Activated B cell treated with CpG ODN at 0.5 μM for 24 hours (primary cell): ENCODE measurements around the gene TMEM140. TPM values are rescaled to one million over a fixed set of nuclear protein-coding genes. Genes with fewer than 3 reads are reported as not detected.

ENCODE experiments used
- ATAC-seq: fragments of 200-7000 bp; cut with Tn5 transposase; one replicate; pipeline ENCODE4 v1.10.0; 2021; ENCODE audit warnings: low read depth, mild to moderate bottlenecking, moderate library complexity
- CTCF ChIA-PET: fragments of 350-600 bp; sonication (Branson Sonifier 250); formaldehyde crosslinking; loops from one replicate; lab custom pipeline; 2021; ENCODE audit warnings: antibody characterized with exemption; lab: Charles Lee
- POLR2A ChIA-PET: fragments of 350-600 bp; sonication (Branson Sonifier 250); formaldehyde crosslinking; loops from one replicate; lab custom pipeline; 2021; ENCODE audit warnings: antibody characterized with exemption; lab: Charles Lee
- DNase-seq: peaks from one replicate; pipeline ENCODE4 v3.0.0; 2022
- H3K27ac Mint-ChIP-seq: one replicate; pipeline ENCODE4 v1.8.0; 2020; ENCODE audit warnings: mixed read lengths
- H3K27me3 Mint-ChIP-seq: one replicate; pipeline ENCODE4 v1.8.0; 2021; ENCODE audit warnings: mixed read lengths
- H3K36me3 Mint-ChIP-seq: one replicate; pipeline ENCODE4 v1.8.0; 2021; ENCODE audit warnings: low read depth, mixed read lengths
- H3K4me1 Mint-ChIP-seq: one replicate; pipeline ENCODE4 v1.8.0; 2021; ENCODE audit warnings: mixed read lengths
- H3K4me3 Mint-ChIP-seq: one replicate; pipeline ENCODE4 v1.8.0; 2020; ENCODE audit warnings: mild to moderate bottlenecking, mixed read lengths
- H3K9me3 Mint-ChIP-seq: one replicate; pipeline ENCODE4 v1.8.0; 2020; ENCODE audit warnings: mixed read lengths
- intact Hi-C: fragments of 100-400 bp; cut with micrococcal nuclease; formaldehyde crosslinking; loops from one replicate; pipeline ENCODE4 v1.15.1; 2024
- total RNA-seq: library from RNA; stranded (reverse); gene quantifications from 2 replicates; pipeline ENCODE4 v1.2.3, GENCODE V29; 2022
- TF ChIP-seq, protein P1 (sequence below): fragments of 200-600 bp; IDR thresholded peaks from one replicate; pipeline ENCODE4 v1.8.0; 2022; ENCODE audit warnings: antibody characterized with exemption, mild to moderate bottlenecking

TMEM140 gene
- total RNA-seq, 1 donor from 2014 or later, result 20.9 TPM

GRCh38 chr7:135160098-135160857, 12.4 kb downstream of the TMEM140 start:
- no peaks in the 10 kb centered on the region for H3K27me3 Mint-ChIP-seq
- CTCF ChIA-PET, result interaction anchor here (1.2 to 4.9 kb wide), 3 partner anchors 9 to 13 kb away, joined by 6 to 36 read pairs (median 11); partner anchors contain the start of genes CYREN and TMEM140
- peak; percentile 20 for ATAC-seq
- POLR2A ChIA-PET, result interaction anchor here (0.7 to 6.4 kb wide), 9 partner anchors 10 to 398 kb away, joined by 3 to 119 read pairs (median 7); partner anchors contain the start of genes AGBL3, CYREN and TMEM140
- intact Hi-C loops, result loop anchor here (5.0 kb wide), 1 partner anchor 703 kb away; the partner anchor contains the start of gene AKR1B1
- DNase-seq, result no peak
- peak overlapping the region; percentile 93 for H3K27ac Mint-ChIP-seq
- peak overlapping the region; percentile 65 for H3K4me3 Mint-ChIP-seq
- TF ChIP-seq, protein P1, sequence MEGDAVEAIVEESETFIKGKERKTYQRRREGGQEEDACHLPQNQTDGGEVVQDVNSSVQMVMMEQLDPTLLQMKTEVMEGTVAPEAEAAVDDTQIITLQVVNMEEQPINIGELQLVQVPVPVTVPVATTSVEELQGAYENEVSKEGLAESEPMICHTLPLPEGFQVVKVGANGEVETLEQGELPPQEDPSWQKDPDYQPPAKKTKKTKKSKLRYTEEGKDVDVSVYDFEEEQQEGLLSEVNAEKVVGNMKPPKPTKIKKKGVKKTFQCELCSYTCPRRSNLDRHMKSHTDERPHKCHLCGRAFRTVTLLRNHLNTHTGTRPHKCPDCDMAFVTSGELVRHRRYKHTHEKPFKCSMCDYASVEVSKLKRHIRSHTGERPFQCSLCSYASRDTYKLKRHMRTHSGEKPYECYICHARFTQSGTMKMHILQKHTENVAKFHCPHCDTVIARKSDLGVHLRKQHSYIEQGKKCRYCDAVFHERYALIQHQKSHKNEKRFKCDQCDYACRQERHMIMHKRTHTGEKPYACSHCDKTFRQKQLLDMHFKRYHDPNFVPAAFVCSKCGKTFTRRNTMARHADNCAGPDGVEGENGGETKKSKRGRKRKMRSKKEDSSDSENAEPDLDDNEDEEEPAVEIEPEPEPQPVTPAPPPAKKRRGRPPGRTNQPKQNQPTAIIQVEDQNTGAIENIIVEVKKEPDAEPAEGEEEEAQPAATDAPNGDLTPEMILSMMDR, result no peak
- peaks cover 50% of the 10 kb centered on the region for H3K4me1 Mint-ChIP-seq
- peaks cover 20% of the 10 kb centered on the region for H3K9me3 Mint-ChIP-seq
- H3K36me3 Mint-ChIP-seq, result peaks cover 76% of the 10 kb centered on the region

- H3K9me3 Mint-ChIP-seq, result peaks cover 16% of the 10 kb centered on the region
- POLR2A ChIA-PET, result interaction anchor here (1.0 to 6.4 kb wide), 10 partner anchors 9 to 817 kb away, joined by 3 to 119 read pairs (median 6); partner anchors contain the start of genes AGBL3, CYREN and TMEM140
- peaks cover 76% of the 10 kb centered on the region for H3K36me3 Mint-ChIP-seq
- TF ChIP-seq, protein P1, result no peak
- DNase-seq, result no peak
- peak; percentile 78 for ATAC-seq
- peak overlapping the region; percentile 93 for H3K27ac Mint-ChIP-seq
- H3K4me3 Mint-ChIP-seq, result peak overlapping the region; percentile 65
- intact Hi-C loops, result loop anchor here (1.0 to 5.0 kb wide), 3 partner anchors 9 to 704 kb away; partner anchors contain the start of genes AKR1B1, CYREN and TMEM140
- CTCF ChIA-PET, result interaction anchor here (1.2 to 4.9 kb wide), 4 partner anchors 9 to 175 kb away, joined by 6 to 36 read pairs (median 10); partner anchors contain the start of genes AGBL3, CYREN and TMEM140
- no peaks in the 10 kb centered on the region for H3K27me3 Mint-ChIP-seq
- H3K4me1 Mint-ChIP-seq, result peaks cover 55% of the 10 kb centered on the region
Observed at GRCh38 chr7:135160858-135161653, 13.2 kb downstream of the TMEM140 start.

GRCh38 chr7:135161669-135162068, 13.8 kb downstream of the TMEM140 start:
- H3K27me3 Mint-ChIP-seq, result no peaks in the 10 kb centered on the region
- ChIA-PET POLR2A (interaction anchor here (1.0 to 6.4 kb wide), 8 partner anchors 9 to 816 kb away, joined by 3 to 119 read pairs (median 10); partner anchors contain the start of genes AGBL3, CYREN and TMEM140), CTCF (interaction anchor here (1.2 to 4.9 kb wide), 4 partner anchors 8 to 175 kb away, joined by 6 to 36 read pairs (median 10); partner anchors contain the start of genes AGBL3, CYREN and TMEM140)
- ATAC-seq (no peak), DNase-seq (no peak)
- peaks cover 76% of the 10 kb centered on the region for H3K36me3 Mint-ChIP-seq
- H3K4me1 Mint-ChIP-seq, result peaks cover 60% of the 10 kb centered on the region
- H3K4me3 Mint-ChIP-seq, result peak overlapping the region; percentile 65
- peaks cover 9% of the 10 kb centered on the region for H3K9me3 Mint-ChIP-seq
- peak overlapping the region; percentile 93 for H3K27ac Mint-ChIP-seq
- TF ChIP-seq, protein P1, result no peak
- intact Hi-C loops, result loop anchor here (1.0 to 5.0 kb wide), 3 partner anchors 9 to 704 kb away; partner anchors contain the start of genes AKR1B1, CYREN and TMEM140

DNA sequence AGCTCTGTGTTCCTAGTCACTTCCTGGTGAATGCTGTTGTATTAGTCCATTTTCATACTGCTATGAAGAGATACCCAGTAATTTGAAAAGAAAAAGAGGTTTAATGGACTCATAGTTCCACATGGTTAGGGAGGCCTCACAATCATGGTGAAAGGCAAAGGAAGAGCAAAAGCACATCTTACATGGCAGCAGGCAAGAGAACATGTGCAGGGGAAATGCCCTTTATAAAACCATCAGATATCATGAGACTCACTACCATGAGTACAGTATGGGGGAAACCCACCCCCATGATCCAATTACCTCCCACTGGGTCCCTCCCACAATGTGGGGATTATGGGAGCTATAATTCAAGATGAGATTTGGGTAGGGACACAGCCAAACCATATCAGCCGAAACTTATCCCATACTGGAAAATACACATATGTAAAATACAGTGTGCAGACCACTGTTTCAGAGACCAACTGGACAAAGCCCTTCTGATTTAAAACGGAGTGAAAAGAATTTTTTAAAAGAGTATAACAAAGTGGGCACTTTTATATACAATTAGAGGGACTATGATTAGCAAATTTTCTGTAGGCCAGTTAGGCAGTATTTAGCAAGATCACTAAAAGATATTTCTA, 14.6 kb downstream of the TMEM140 start:
- H3K4me3 Mint-ChIP-seq, result no peak overlapping the region
- ATAC-seq (no peak), DNase-seq (no peak)
- intact Hi-C loops, result loop anchor here (5.0 kb wide), 1 partner anchor 705 kb away; the partner anchor contains the start of gene AKR1B1
- POLR2A ChIA-PET, result interaction anchor here (1.0 to 6.4 kb wide), 4 partner anchors 8 to 176 kb away, joined by 3 to 119 read pairs (median 48); partner anchors contain the start of genes AGBL3, CYREN and TMEM140
- H3K36me3 Mint-ChIP-seq, result peaks cover 76% of the 10 kb centered on the region
- CTCF ChIA-PET, result interaction anchor here (4.9 kb wide), 1 partner anchor 7 kb away, joined by 36 read pairs; the partner anchor contains the start of gene CYREN
- TF ChIP-seq, protein P1, result no peak
- H3K27ac Mint-ChIP-seq, result peak overlapping the region; percentile 93
- no peaks in the 10 kb centered on the region for H3K27me3 Mint-ChIP-seq
- H3K4me1 Mint-ChIP-seq, result peaks cover 68% of the 10 kb centered on the region
- H3K9me3 Mint-ChIP-seq, result peaks cover 5% of the 10 kb centered on the region
